Esophagus squamous epithelium (tissue), 4 donors: ENCODE measurements around the gene SLC41A3.

Experiments used
- CTCF ChIP-seq, 6 experiments: fragments of 450-650 bp in 4 of 6; fragments of 200-600 bp in 2 of 6; sonication (generic) in 2 of 6; IDR thresholded peaks; one replicate each; pipeline ENCODE4 v1.5.1; 2016 to 2019; ENCODE audit warnings: antibody characterized with exemption in 6 of 6, mild to moderate bottlenecking in 4 of 6, moderate library complexity in 4 of 6
- POLR2A ChIP-seq, 4 donors: fragments of 450-650 bp; IDR thresholded peaks; one replicate each; pipeline ENCODE4 v1.6.1; 2017; ENCODE audit warnings: antibody characterized with exemption in 4 of 4, mild to moderate bottlenecking in 4 of 4, moderate library complexity in 3 of 4

- TF ChIP-seq POLR2A (IDR thresholded peaks at IDR 0.05): no peak
- TF ChIP-seq CTCF (IDR thresholded peaks at IDR 0.05): no peak
Measured at GRCh38 chr3:126119008-126119675, 35.2 kb upstream of the SLC41A3 start.
